ENCODE results near the gene IGF2.

DNA sequence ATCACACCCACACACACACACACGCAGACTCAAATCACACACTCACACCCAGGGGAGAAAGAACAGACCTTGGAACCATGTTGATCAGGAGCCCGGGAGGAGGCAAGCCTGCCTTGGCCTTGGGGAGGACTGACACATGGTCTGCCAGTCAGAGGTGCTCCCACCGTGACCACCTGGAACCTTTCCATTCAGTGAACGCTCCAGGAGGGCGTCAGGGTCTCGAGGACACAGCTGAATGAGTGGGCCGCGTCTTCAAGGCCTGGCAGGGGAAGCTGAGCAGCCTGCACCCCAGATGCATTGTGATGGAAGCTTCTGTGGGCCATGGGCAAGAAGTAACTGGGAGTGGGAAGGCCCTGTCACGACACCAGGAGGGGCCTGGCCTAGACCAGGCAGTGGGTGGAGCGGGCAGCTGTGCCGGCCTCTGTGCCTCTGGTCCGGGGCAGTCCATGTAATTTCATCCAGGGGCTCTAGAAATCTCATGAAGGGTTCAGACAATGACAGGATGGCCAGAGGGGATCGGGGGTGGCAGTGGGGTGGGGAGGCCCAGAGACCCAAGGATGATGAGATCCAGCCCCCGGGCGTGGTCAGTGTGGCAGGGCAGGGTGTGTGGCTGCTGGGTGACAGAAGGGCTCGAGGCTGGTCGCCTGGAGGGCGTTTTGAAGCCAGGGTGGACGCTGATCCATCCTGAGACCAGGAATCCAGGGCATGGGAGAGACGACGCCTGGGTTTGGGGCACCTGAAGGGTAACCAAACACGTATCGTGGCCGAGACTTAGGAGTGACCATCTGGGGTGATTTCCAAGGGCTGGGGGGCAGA is 53.7 kb downstream of the IGF2 start:
- no peak for TF ChIP-seq EZH2 (IDR thresholded peaks at IDR 0.05; ENCODE audit: borderline replicate concordance, insufficient read depth, low read depth, low read length, poor library complexity, severe bottlenecking)
- TF ChIP-seq CTCF (IDR thresholded peaks at IDR 0.05) = no peak

All from B cell (primary cell).